ENCODE data around the gene HSPG2. TPM values are rescaled to one million over a fixed set of nuclear protein-coding genes. Genes with fewer than 3 reads are reported as not detected.
A peak's percentile ranks its signal among the peaks of the same experiment; 100 is the strongest.

The HSPG2 gene
- total RNA-seq, 1 donor = 265 TPM

GRCh38 chr1:21900766-21901472 lies 36.2 kb downstream of the HSPG2 start:
- H3K27ac ChIP-seq (ENCODE audit: low read depth, low read length) = peak overlapping the region; percentile 89

GRCh38 chr1:21899987-21900386 lies 37.1 kb downstream of the HSPG2 start:
- no peak overlapping the region for H3K4me3 ChIP-seq (ENCODE audit: insufficient read depth, low read length)
- no peak overlapping the region for H2AFZ ChIP-seq (ENCODE audit: low read length)
- no peaks in the 10 kb centered on the region for H3K27me3 ChIP-seq (ENCODE audit: insufficient read depth, low read length)
- H3K79me2 ChIP-seq (ENCODE audit: insufficient read depth, low read length) = peaks cover 98% of the 10 kb centered on the region
- H4K20me1 ChIP-seq (ENCODE audit: insufficient read depth, low read length) = peaks cover 75% of the 10 kb centered on the region
- peaks cover 56% of the 10 kb centered on the region for H3K36me3 ChIP-seq (ENCODE audit: insufficient read depth, low read length)
- H3K4me2 ChIP-seq (ENCODE audit: insufficient read depth, low read length) = no peak overlapping the region
- DNase-seq (ENCODE audit: insufficient read length, low spot score, missing footprints) = peak; percentile 48
- no peaks in the 10 kb centered on the region for H3K9me3 ChIP-seq (ENCODE audit: low read depth, low read length)
- no peak for TF ChIP-seq CTCF (IDR thresholded peaks at IDR 0.05; ENCODE audit: extremely low read depth, low read depth, low read length)
- peak overlapping the region; percentile 89 for H3K27ac ChIP-seq (ENCODE audit: low read depth, low read length)
- peaks cover 73% of the 10 kb centered on the region for H3K4me1 ChIP-seq (ENCODE audit: insufficient read depth, low read length)

More at GRCh38 chr1:21900766-21901472, 36.2 kb downstream of the HSPG2 start:
- H2AFZ ChIP-seq (ENCODE audit: low read length) = no peak overlapping the region
- H3K9me3 ChIP-seq (ENCODE audit: low read depth, low read length) = no peaks in the 10 kb centered on the region
- H3K79me2 ChIP-seq (ENCODE audit: insufficient read depth, low read length) = peaks cover 98% of the 10 kb centered on the region
- TF ChIP-seq CTCF (IDR thresholded peaks at IDR 0.05; ENCODE audit: extremely low read depth, low read depth, low read length) = no peak
- no peak overlapping the region for H3K4me3 ChIP-seq (ENCODE audit: insufficient read depth, low read length)
- H4K20me1 ChIP-seq (ENCODE audit: insufficient read depth, low read length) = peaks cover 66% of the 10 kb centered on the region
- no peak overlapping the region for H3K4me2 ChIP-seq (ENCODE audit: insufficient read depth, low read length)
- peaks cover 55% of the 10 kb centered on the region for H3K36me3 ChIP-seq (ENCODE audit: insufficient read depth, low read length)
- H3K4me1 ChIP-seq (ENCODE audit: insufficient read depth, low read length) = peaks cover 81% of the 10 kb centered on the region
- H3K27me3 ChIP-seq (ENCODE audit: insufficient read depth, low read length) = no peaks in the 10 kb centered on the region
- DNase-seq (ENCODE audit: insufficient read length, low spot score, missing footprints) = no peak

- Histone ChIP-seq H2AFZ (ENCODE audit: low read length) (no peak overlapping the region), H4K20me1 (ENCODE audit: insufficient read depth, low read length) (peaks cover 77% of the 10 kb centered on the region), H3K27me3 (ENCODE audit: insufficient read depth, low read length) (no peaks in the 10 kb centered on the region), H3K9me3 (ENCODE audit: low read depth, low read length) (no peaks in the 10 kb centered on the region), H3K27ac (ENCODE audit: low read depth, low read length) (peak overlapping the region; percentile 89), H3K36me3 (ENCODE audit: insufficient read depth, low read length) (peaks cover 60% of the 10 kb centered on the region), H3K79me2 (ENCODE audit: insufficient read depth, low read length) (peaks cover 98% of the 10 kb centered on the region), H3K4me3 (ENCODE audit: insufficient read depth, low read length) (no peak overlapping the region), H3K4me2 (ENCODE audit: insufficient read depth, low read length) (peak overlapping the region; percentile 44), H3K4me1 (ENCODE audit: insufficient read depth, low read length) (peaks cover 66% of the 10 kb centered on the region)
- peak; percentile 63 for DNase-seq (ENCODE audit: insufficient read length, low spot score, missing footprints)
- no peak for TF ChIP-seq CTCF (IDR thresholded peaks at IDR 0.05; ENCODE audit: extremely low read depth, low read depth, low read length)
Measured at GRCh38 chr1:21899267-21899810, 37.8 kb downstream of the HSPG2 start.
